Panc1 (cell line): ENCODE data around the gene CEP170B. TPM values are rescaled to one million over a fixed set of nuclear protein-coding genes. Genes with fewer than 3 reads are reported as not detected.
"Not testable (repeated sequence)": the region's sequence is repeated elsewhere in the genome, so short reads cannot be mapped to it uniquely, and the experiment has no call there.

ENCODE experiments used
- ATAC-seq: fragments of 200-7000 bp; cut with Tn5 transposase; 2 replicates; pipeline ENCODE4 v1.9.1; 2020; ENCODE audit warnings: mild to moderate bottlenecking, moderate library complexity
- BruUV-seq: library from RNA; stranded (reverse); fragments of 400-500 nt; replicated peaks from 2 replicates; lab custom pipeline; 2021; lab: Mats Ljungman, UMichigan
- CTCF ChIA-PET: fragments of 300-600 bp; sonication (Branson Sonifier 250); formaldehyde crosslinking; loops from one replicate; lab custom pipeline; 2022; ENCODE audit warnings: antibody characterized with exemption; lab: Charles Lee
- POLR2A ChIA-PET: fragments of 300-600 bp; sonication (Branson Sonifier 250); formaldehyde crosslinking; loops from one replicate; lab custom pipeline; 2022; ENCODE audit warnings: antibody characterized with exemption; lab: Charles Lee
- DNase-seq: peaks from one replicate; pipeline ENCODE4 v3.0.0-alpha.2; 2010; ENCODE audit warnings: low read depth, low spot score
- H3K27ac ChIP-seq: 2 replicates; pipeline ENCODE4 v1.5.1; 2011; ENCODE audit warnings: mild to moderate bottlenecking, low read length, inconsistent platforms
- H3K27me3 ChIP-seq: fragments of 200-500 bp; sonication (Bioruptor generic); 2 replicates; pipeline ENCODE4 v1.6.0; 2014; ENCODE audit warnings: low read length, inconsistent platforms; ENCODE audit not compliant: control insufficient read depth, insufficient read depth
- H3K36me3 ChIP-seq: fragments of 200-500 bp; sonication (Bioruptor generic); 2 replicates; pipeline ENCODE4 v1.5.1; 2014; ENCODE audit warnings: inconsistent platforms, mild to moderate bottlenecking, low read length, moderate library complexity; ENCODE audit not compliant: control insufficient read depth, insufficient read depth
- H3K4me1 ChIP-seq: 2 replicates; pipeline ENCODE4 v1.5.1; 2011; ENCODE audit warnings: inconsistent platforms, mild to moderate bottlenecking, low read length, moderate library complexity; ENCODE audit not compliant: control insufficient read depth, insufficient read depth
- H3K4me3 ChIP-seq, 2 experiments: 2 replicates each; pipeline ENCODE4 v1.5.1; 2011 to 2012; ENCODE audit warnings: low read depth in 2 of 2, low read length in 2 of 2, mild to moderate bottlenecking in 2 of 2, inconsistent platforms in 1 of 2, moderate library complexity in 1 of 2
- H3K9me3 ChIP-seq: fragments of 200-500 bp; sonication (Bioruptor generic); 2 replicates; pipeline ENCODE4 v1.5.1; 2014; ENCODE audit warnings: low read depth, mild to moderate bottlenecking, inconsistent platforms, low read length, moderate library complexity; ENCODE audit not compliant: control insufficient read depth, insufficient read depth
- POLR2AphosphoS5 ChIP-seq: IDR thresholded peaks from 2 replicates; pipeline ENCODE4 v1.6.1; 2012; ENCODE audit warnings: mild to moderate bottlenecking, low read depth, low read length, moderate library complexity
- SIN3A ChIP-seq: IDR thresholded peaks from 2 replicates; pipeline ENCODE4 v1.6.1; 2012; ENCODE audit warnings: low read depth, mild to moderate bottlenecking, low read length, moderate library complexity, borderline replicate concordance; ENCODE audit not compliant: insufficient read depth
- TCF7L2 ChIP-seq: IDR thresholded peaks from 2 replicates; pipeline ENCODE4 v1.6.1; 2011; ENCODE audit warnings: mild to moderate bottlenecking, low read depth, low read length, inconsistent platforms
- in situ Hi-C: cut with HindIII; loops from 2 replicates; pipeline ENCODE4 v1.10.0; 2016; ENCODE audit warnings: low sequenced_read_pairs, low pct_unique_long_range_greater_than_20kb
- intact Hi-C: fragments of 100-400 bp; cut with micrococcal nuclease; formaldehyde crosslinking; loops from one replicate; pipeline ENCODE4 v1.10.0; 2022; ENCODE audit not compliant: unreplicated experiment
- total RNA-seq: library from RNA; stranded (reverse); gene quantifications from one replicate; pipeline ENCODE4 v1.2.1, GENCODE V29; 2021; ENCODE audit not compliant: unreplicated experiment
- TF ChIP-seq, protein P1 (sequence below), 2 experiments: IDR thresholded peaks; 2 replicates each; pipeline ENCODE4 v1.6.1; 2011 to 2012; ENCODE audit warnings: low read depth in 2 of 2, control low read depth in 1 of 2, low read length in 1 of 2, mild to moderate bottlenecking in 1 of 2, moderate library complexity in 1 of 2; ENCODE audit not compliant: insufficient read depth in 1 of 2
- TF ChIP-seq, protein P2 (sequence below): fragments of 450-650 bp; IDR thresholded peaks from 2 replicates; pipeline ENCODE4 v1.5.1; 2017; ENCODE audit warnings: mild to moderate bottlenecking

Gene CEP170B
- total RNA-seq, 1 experiment from 2014 or later, result 17.8 TPM

- intact Hi-C loops, result no loop called here
- H3K27ac ChIP-seq, result no peak overlapping the region
- no TSS peak for BruUV-seq
- no peaks in the 10 kb centered on the region for H3K9me3 ChIP-seq
- H3K4me1 ChIP-seq, result no peaks in the 10 kb centered on the region
- ATAC-seq, result no peak
- TF ChIP-seq, protein P1, sequence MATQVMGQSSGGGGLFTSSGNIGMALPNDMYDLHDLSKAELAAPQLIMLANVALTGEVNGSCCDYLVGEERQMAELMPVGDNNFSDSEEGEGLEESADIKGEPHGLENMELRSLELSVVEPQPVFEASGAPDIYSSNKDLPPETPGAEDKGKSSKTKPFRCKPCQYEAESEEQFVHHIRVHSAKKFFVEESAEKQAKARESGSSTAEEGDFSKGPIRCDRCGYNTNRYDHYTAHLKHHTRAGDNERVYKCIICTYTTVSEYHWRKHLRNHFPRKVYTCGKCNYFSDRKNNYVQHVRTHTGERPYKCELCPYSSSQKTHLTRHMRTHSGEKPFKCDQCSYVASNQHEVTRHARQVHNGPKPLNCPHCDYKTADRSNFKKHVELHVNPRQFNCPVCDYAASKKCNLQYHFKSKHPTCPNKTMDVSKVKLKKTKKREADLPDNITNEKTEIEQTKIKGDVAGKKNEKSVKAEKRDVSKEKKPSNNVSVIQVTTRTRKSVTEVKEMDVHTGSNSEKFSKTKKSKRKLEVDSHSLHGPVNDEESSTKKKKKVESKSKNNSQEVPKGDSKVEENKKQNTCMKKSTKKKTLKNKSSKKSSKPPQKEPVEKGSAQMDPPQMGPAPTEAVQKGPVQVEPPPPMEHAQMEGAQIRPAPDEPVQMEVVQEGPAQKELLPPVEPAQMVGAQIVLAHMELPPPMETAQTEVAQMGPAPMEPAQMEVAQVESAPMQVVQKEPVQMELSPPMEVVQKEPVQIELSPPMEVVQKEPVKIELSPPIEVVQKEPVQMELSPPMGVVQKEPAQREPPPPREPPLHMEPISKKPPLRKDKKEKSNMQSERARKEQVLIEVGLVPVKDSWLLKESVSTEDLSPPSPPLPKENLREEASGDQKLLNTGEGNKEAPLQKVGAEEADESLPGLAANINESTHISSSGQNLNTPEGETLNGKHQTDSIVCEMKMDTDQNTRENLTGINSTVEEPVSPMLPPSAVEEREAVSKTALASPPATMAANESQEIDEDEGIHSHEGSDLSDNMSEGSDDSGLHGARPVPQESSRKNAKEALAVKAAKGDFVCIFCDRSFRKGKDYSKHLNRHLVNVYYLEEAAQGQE (IDR thresholded peaks at IDR 0.05; ENCODE audit: insufficient read depth in 1 of 2, low read depth in 2 of 2, low read length in 1 of 2), result no peak
- TF ChIP-seq TCF7L2, result no peak
- TF ChIP-seq SIN3A, result no peak
- no peak for TF ChIP-seq POLR2AphosphoS5
- TF ChIP-seq, protein P2, sequence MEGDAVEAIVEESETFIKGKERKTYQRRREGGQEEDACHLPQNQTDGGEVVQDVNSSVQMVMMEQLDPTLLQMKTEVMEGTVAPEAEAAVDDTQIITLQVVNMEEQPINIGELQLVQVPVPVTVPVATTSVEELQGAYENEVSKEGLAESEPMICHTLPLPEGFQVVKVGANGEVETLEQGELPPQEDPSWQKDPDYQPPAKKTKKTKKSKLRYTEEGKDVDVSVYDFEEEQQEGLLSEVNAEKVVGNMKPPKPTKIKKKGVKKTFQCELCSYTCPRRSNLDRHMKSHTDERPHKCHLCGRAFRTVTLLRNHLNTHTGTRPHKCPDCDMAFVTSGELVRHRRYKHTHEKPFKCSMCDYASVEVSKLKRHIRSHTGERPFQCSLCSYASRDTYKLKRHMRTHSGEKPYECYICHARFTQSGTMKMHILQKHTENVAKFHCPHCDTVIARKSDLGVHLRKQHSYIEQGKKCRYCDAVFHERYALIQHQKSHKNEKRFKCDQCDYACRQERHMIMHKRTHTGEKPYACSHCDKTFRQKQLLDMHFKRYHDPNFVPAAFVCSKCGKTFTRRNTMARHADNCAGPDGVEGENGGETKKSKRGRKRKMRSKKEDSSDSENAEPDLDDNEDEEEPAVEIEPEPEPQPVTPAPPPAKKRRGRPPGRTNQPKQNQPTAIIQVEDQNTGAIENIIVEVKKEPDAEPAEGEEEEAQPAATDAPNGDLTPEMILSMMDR, result no peak
- ChIA-PET CTCF (interaction anchor here (0.5 kb wide), 1 partner anchor 27 kb away, joined by 5 read pairs; no protein-coding TSS in a partner anchor), POLR2A (no interaction called here)
- in situ Hi-C loops, result no loop called here
- no peaks in the 10 kb centered on the region for H3K27me3 ChIP-seq
- no peak overlapping the region for H3K4me3 ChIP-seq
- H3K36me3 ChIP-seq, result peaks cover 5% of the 10 kb centered on the region
- no peak for DNase-seq
Measured at GRCh38 chr14:104941508-104942365, 76.7 kb downstream of the CEP170B start.

- ATAC-seq (no peak), DNase-seq (no peak)
- BruUV-seq, result no TSS peak
- Histone ChIP-seq H3K36me3 (peaks cover 5% of the 10 kb centered on the region), H3K27me3 (no peaks in the 10 kb centered on the region), H3K9me3 (no peaks in the 10 kb centered on the region), H3K4me1 (no peaks in the 10 kb centered on the region), H3K27ac (no peak overlapping the region), H3K4me3 (no peak overlapping the region)
- ChIA-PET POLR2A (no interaction called here), CTCF (no interaction called here)
- intact Hi-C loops, result no loop called here
- in situ Hi-C loops, result no loop called here
- TF ChIP-seq, protein P1 (IDR thresholded peaks at IDR 0.05; ENCODE audit: insufficient read depth in 1 of 2, low read depth in 2 of 2, low read length in 1 of 2), result no peak
- TF ChIP-seq TCF7L2 (no peak), POLR2AphosphoS5 (no peak)
Measured at GRCh38 chr14:104942586-104942985, 77.5 kb downstream of the CEP170B start.

- in situ Hi-C loops, POLR2A ChIA-PET, ATAC-seq, H3K9me3 ChIP-seq, H3K27me3 ChIP-seq, DNase-seq, BruUV-seq, H3K27ac ChIP-seq, H3K36me3 ChIP-seq, H3K4me1 ChIP-seq, intact Hi-C loops, CTCF ChIA-PET, H3K4me3 ChIP-seq: not testable (repeated sequence)
Measured at GRCh38 chr14:104943216-104944015, 78.3 kb downstream of the CEP170B start.

- H3K9me3 ChIP-seq, DNase-seq, CTCF ChIA-PET, H3K4me1 ChIP-seq, in situ Hi-C loops, H3K27ac ChIP-seq, H3K27me3 ChIP-seq, H3K36me3 ChIP-seq, ATAC-seq, intact Hi-C loops, H3K4me3 ChIP-seq, POLR2A ChIA-PET, BruUV-seq: not testable (repeated sequence)
Measured at GRCh38 chr14:104944016-104944308, 78.9 kb downstream of the CEP170B start.
